Body of pancreas (tissue), 4 donors: ENCODE results near the gene EXOC7. TPM values are rescaled to one million over a fixed set of nuclear protein-coding genes. Genes with fewer than 3 reads are reported as not detected.
"Not testable (repeated sequence)": the region's sequence is repeated elsewhere in the genome, so short reads cannot be mapped to it uniquely, and the experiment has no call there.

Experiments used
- ATAC-seq: fragments of 150-250 bp; one replicate; pipeline ENCODE4 v1.9.1; 2016
- DNase-seq, 4 donors: peaks; one replicate each; pipeline ENCODE4 v3.0.0-alpha.2; 2019
- H3K27ac ChIP-seq, 4 donors: fragments of 200-600 bp; sonication (generic); 1 replicate in 3 of 4; 2 replicates in 1 of 4; pipeline versions ENCODE4 v1.5.1 to v1.6.1; 2016 to 2019; ENCODE audit warnings: mild to moderate bottlenecking in 1 of 4, mixed read lengths in 1 of 4, moderate library complexity in 1 of 4
- H3K27me3 ChIP-seq, 2 donors: fragments of 200-600 bp; sonication (generic); one replicate each; pipeline ENCODE4 v1.6.0; 2016; ENCODE audit warnings: mild to moderate bottlenecking in 1 of 2
- H3K36me3 ChIP-seq, 2 donors: fragments of 200-600 bp; sonication (generic); replicated peaks in 1 of 2; 2 replicates each; pipeline ENCODE4 v1.5.1; 2016; ENCODE audit warnings: low read depth in 2 of 2; ENCODE audit not compliant: insufficient read depth in 1 of 2
- H3K4me1 ChIP-seq: fragments of 200-600 bp; sonication (generic); one replicate; pipeline ENCODE4 v1.6.0; 2016
- H3K4me3 ChIP-seq, 2 donors: fragments of 200-600 bp; sonication (generic); 1 replicate in 1 of 2; 2 replicates in 1 of 2; pipeline ENCODE4 v1.5.1; 2016 to 2019
- H3K9me3 ChIP-seq, 3 donors: fragments of 200-600 bp; sonication (generic); 1 replicate in 2 of 3; 2 replicates in 1 of 3; pipeline ENCODE4 v1.5.1; 2016
- CTCF ChIP-seq, 7 experiments: fragments of 450-650 bp in 4 of 7; fragments of 200-600 bp in 3 of 7; sonication (generic) in 3 of 7; IDR thresholded peaks; one replicate each; pipeline ENCODE4 v1.5.1; 2016 to 2019; ENCODE audit warnings: antibody characterized with exemption in 7 of 7
- POLR2A ChIP-seq, 3 donors: fragments of 450-650 bp; IDR thresholded peaks; one replicate each; pipeline ENCODE4 v1.6.1; 2016; ENCODE audit warnings: antibody characterized with exemption in 3 of 3, mild to moderate bottlenecking in 2 of 3
- WGBS, 2 donors: methylation state at CpG; one replicate each; pipeline ENCODE4 v1.1.5; 2017; 5-methylcytosine and 5-hydroxymethylcytosine counted together
- intact Hi-C: fragments of 100-400 bp; cut with DNase I; formaldehyde crosslinking; loops from one replicate; pipeline ENCODE4 v1.15.1; 2023
- total RNA-seq, 2 donors: library from RNA; depleted of rRNA; stranded (reverse); fragments of >200 nt; gene quantifications; one replicate each; pipeline ENCODE4 v1.1.0, GENCODE V29; 2016

The EXOC7 gene
- total RNA-seq, 2 donors from 2014 or later, result 53.2 to 73.2 TPM

DNA sequence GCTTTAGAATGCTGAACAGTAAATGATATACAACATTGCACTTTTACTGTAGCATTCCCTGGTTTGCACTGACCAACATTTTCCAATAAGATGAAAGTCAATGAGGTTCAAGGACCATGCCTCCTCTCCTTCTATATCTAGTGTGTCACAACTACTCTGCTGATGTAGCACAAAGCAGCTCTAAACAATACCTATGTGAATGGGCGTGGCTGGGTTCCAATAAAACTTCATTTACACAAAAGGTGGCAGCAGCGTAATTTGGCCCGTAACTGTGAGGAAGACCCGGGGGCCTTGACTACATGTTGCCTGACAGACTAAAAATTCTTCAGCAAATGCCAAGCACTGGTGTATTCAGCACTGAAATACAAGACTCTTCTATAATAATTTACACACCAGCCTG, 37.8 kb downstream of the EXOC7 start:
- no peak for DNase-seq
- 66 to 80% methylated on average over 4 of the region's 4 CpGs for WGBS, 2 donors
- ATAC-seq, result no peak
- H3K4me1 ChIP-seq, result peaks cover 13% of the 10 kb centered on the region
- no peaks in the 10 kb centered on the region for H3K27me3 ChIP-seq
- intact Hi-C loops, result no loop called here
- TF ChIP-seq POLR2A (IDR thresholded peaks at IDR 0.05) (no peak), CTCF (IDR thresholded peaks at IDR 0.05) (no peak)
- no peak overlapping the region for H3K27ac ChIP-seq
- no peaks in the 10 kb centered on the region for H3K9me3 ChIP-seq
- peaks cover 15 to 44% of the 10 kb centered on the region in 2 donors for H3K36me3 ChIP-seq
- no peak overlapping the region for H3K4me3 ChIP-seq

GRCh38 chr17:76063875-76064546, 39.6 kb downstream of the EXOC7 start:
- intact Hi-C loops, result no loop called here
- DNase-seq (no peak), ATAC-seq (no peak)
- Histone ChIP-seq H3K36me3 (peaks cover 21 to 52% of the 10 kb centered on the region in 2 donors), H3K9me3 (no peaks in the 10 kb centered on the region), H3K4me3 (no peak overlapping the region), H3K4me1 (no peaks in the 10 kb centered on the region), H3K27ac (no peak overlapping the region), H3K27me3 (no peaks in the 10 kb centered on the region)
- 76 to 79% methylated on average over 15 of the region's 15 CpGs for WGBS, 2 donors
- TF ChIP-seq POLR2A (IDR thresholded peaks at IDR 0.05) (no peak), CTCF (IDR thresholded peaks at IDR 0.05) (no peak)

- 78 to 86% methylated on average over 6 of the region's 6 CpGs for WGBS, 2 donors
- peaks cover 26 to 51% of the 10 kb centered on the region in 2 donors for H3K36me3 ChIP-seq
- H3K27me3 ChIP-seq, H3K4me3 ChIP-seq, intact Hi-C loops, H3K9me3 ChIP-seq, H3K27ac ChIP-seq, H3K4me1 ChIP-seq, DNase-seq, ATAC-seq: not testable (repeated sequence)
Measured at GRCh38 chr17:76058264-76058663, 45.3 kb downstream of the EXOC7 start.

GRCh38 chr17:76056882-76057281, 46.7 kb downstream of the EXOC7 start:
- Histone ChIP-seq H3K4me3 (no peak overlapping the region), H3K27ac (no peak overlapping the region), H3K4me1 (peaks cover 9% of the 10 kb centered on the region), H3K9me3 (no peaks in the 10 kb centered on the region), H3K36me3 (peaks cover 26 to 51% of the 10 kb centered on the region in 2 donors), H3K27me3 (no peaks in the 10 kb centered on the region)
- WGBS, 2 donors, result 68 to 72% methylated on average over 3 of the region's 3 CpGs
- no peak for ATAC-seq
- intact Hi-C loops, result no loop called here
- no peak for DNase-seq
- TF ChIP-seq CTCF (IDR thresholded peaks at IDR 0.05) (no peak), POLR2A (IDR thresholded peaks at IDR 0.05) (no peak)

DNA sequence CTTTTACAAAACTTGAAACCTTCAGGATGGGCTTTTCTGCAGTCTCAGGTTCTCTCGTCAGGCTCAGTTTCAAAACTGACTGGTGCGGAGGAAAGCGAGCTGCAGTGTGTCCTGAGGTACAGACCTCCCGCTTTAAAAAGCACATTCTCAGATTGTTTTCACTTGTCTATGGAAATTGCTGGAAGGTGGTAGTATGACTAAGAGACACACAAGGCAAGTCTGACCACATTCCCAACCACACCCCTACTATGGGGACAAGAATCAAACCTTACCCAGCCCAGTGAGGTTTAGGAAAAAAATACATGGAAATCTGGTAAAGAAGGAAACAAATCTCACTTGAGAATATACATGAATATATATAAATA, 49.5 kb downstream of the EXOC7 start:
- intact Hi-C loops, result no loop called here
- Histone ChIP-seq H3K27me3 (no peaks in the 10 kb centered on the region), H3K36me3 (peaks cover 28 to 40% of the 10 kb centered on the region in 2 donors), H3K4me3 (no peak overlapping the region), H3K27ac (peak overlapping the region in 1 of 4 donors; percentile 28), H3K9me3 (no peaks in the 10 kb centered on the region), H3K4me1 (peaks cover 10% of the 10 kb centered on the region)
- ATAC-seq, result no peak
- TF ChIP-seq CTCF (IDR thresholded peaks at IDR 0.05) (no peak), POLR2A (IDR thresholded peaks at IDR 0.05) (no peak)
- 71 to 89% methylated on average over 4 of the region's 4 CpGs for WGBS, 2 donors
- DNase-seq, result no peak
